K562 (cell line): Measurements from ENCODE around the gene DISC1. TPM values are rescaled to one million over a fixed set of nuclear protein-coding genes. Genes with fewer than 3 reads are reported as not detected.

Experiments used
- ATAC-seq: fragments of 200-7000 bp; cut with Tn5 transposase; 3 replicates; pipeline ENCODE4 v1.9.1; 2020; ENCODE audit warnings: moderate library complexity
- BruUV-seq: library from RNA; stranded (reverse); fragments of 400-500 nt; replicated peaks from 2 replicates; lab custom pipeline; 2021; lab: Mats Ljungman, UMichigan
- CTCF ChIA-PET: fragments of 300-600 bp; formaldehyde crosslinking; extraction: SDS; loops from one replicate; lab custom pipeline; 2021; ENCODE audit warnings: low intra/inter-chr PET ratio; lab: Yijun Ruan, JAX
- POLR2A ChIA-PET: fragments of 300-600, 350-650 bp; sonication (Branson Sonifier 250); formaldehyde crosslinking; extraction: SDS; loops from one replicate; lab custom pipeline; 2021; ENCODE audit warnings: antibody characterized with exemption, inconsistent platforms; lab: Yijun Ruan, JAX
- DNase-seq, 4 experiments: peaks; one replicate each; pipeline versions ENCODE4 v3.0.0 to v3.0.0-alpha.2; 2011 to 2018; ENCODE audit warnings: low spot score in 3 of 4, mixed read lengths in 3 of 4; ENCODE audit errors: extremely low read depth in 1 of 4
- FAIRE-seq: peaks from 2 replicates; lab custom pipeline; 2011; peaks lifted over from hg19 to GRCh38; lab: Jason Lieb, UNC
- H2AFZ ChIP-seq: 2 replicates; pipeline ENCODE4 v1.6.0; 2011; ENCODE audit warnings: low read depth, low read length, control low read depth, inconsistent platforms
- H3K27ac ChIP-seq: fragments of 200-600 bp; 3 replicates; pipeline ENCODE4 v1.8.0; 2011; ENCODE audit warnings: low read depth, mild to moderate bottlenecking, control low read depth, inconsistent platforms, low read length, moderate library complexity, mixed read lengths; ENCODE audit errors: extremely low read depth
- H3K27me3 ChIP-seq, 2 experiments: fragments of 300-600 bp in 1 of 2; 2 replicates in 1 of 2; 3 replicates in 1 of 2; pipeline versions ENCODE4 v1.6.0 to v1.8.0; 2011; ENCODE audit warnings: inconsistent platforms in 2 of 2, low read length in 2 of 2, mild to moderate bottlenecking in 1 of 2, mixed read lengths in 1 of 2, moderate library complexity in 1 of 2; ENCODE audit not compliant: control insufficient read depth in 2 of 2, insufficient read depth in 2 of 2
- H3K36me3 ChIP-seq: fragments of 300-600 bp; 3 replicates; pipeline ENCODE4 v1.8.0; 2011; ENCODE audit warnings: mild to moderate bottlenecking, low read length, inconsistent platforms; ENCODE audit not compliant: control insufficient read depth, insufficient read depth
- H3K4me1 ChIP-seq, 2 experiments: fragments of 200-600 bp in 1 of 2; replicated peaks in 1 of 2; 2 replicates in 1 of 2; 3 replicates in 1 of 2; pipeline versions ENCODE4 v1.5.1 to v1.8.0; 2011; ENCODE audit warnings: inconsistent platforms in 2 of 2, low read length in 2 of 2, mild to moderate bottlenecking in 1 of 2, mixed read lengths in 1 of 2, moderate library complexity in 1 of 2; ENCODE audit not compliant: control insufficient read depth in 2 of 2, insufficient read depth in 2 of 2
- H3K4me2 ChIP-seq: 2 replicates; pipeline ENCODE4 v1.6.1; 2011; ENCODE audit warnings: low read length, control low read depth, inconsistent platforms, mixed read lengths; ENCODE audit not compliant: insufficient read depth
- H3K4me3 ChIP-seq: fragments of 200-600 bp; sonication (generic), shearing (Covaris generic); 2 replicates; pipeline ENCODE4 v1.5.1; 2016; ENCODE audit warnings: control low read depth, inconsistent platforms
- H3K79me2 ChIP-seq: fragments of 200-600 bp; 3 replicates; pipeline ENCODE4 v1.8.0; 2011; ENCODE audit warnings: low read length, inconsistent platforms; ENCODE audit not compliant: control insufficient read depth, insufficient read depth
- H3K9ac ChIP-seq, 2 experiments: 2 replicates each; pipeline versions ENCODE4 v1.6.0 to v1.6.1; 2011; ENCODE audit warnings: low read depth in 2 of 2, low read length in 2 of 2, control low read depth in 1 of 2, inconsistent platforms in 1 of 2, mild to moderate bottlenecking in 1 of 2, mixed read lengths in 1 of 2; ENCODE audit not compliant: insufficient read depth in 1 of 2
- H3K9me1 ChIP-seq: one replicate; pipeline ENCODE4 v1.6.0; 2011; ENCODE audit warnings: inconsistent platforms, mild to moderate bottlenecking, low read length, moderate library complexity; ENCODE audit not compliant: control insufficient read depth, insufficient read depth
- H3K9me3 ChIP-seq: replicated peaks from 2 replicates; pipeline ENCODE4 v1.5.1; 2011; ENCODE audit warnings: low read depth, low read length, inconsistent platforms; ENCODE audit not compliant: control insufficient read depth, insufficient read depth
- H4K20me1 ChIP-seq: replicated peaks from 2 replicates; pipeline ENCODE4 v1.6.1; 2011; ENCODE audit warnings: low read length, inconsistent platforms, mixed read lengths; ENCODE audit not compliant: control insufficient read depth, insufficient read depth
- BMI1 ChIP-seq: fragments of 150-350 bp; IDR thresholded peaks from 2 replicates; pipeline ENCODE4 v1.6.1; 2014; ENCODE audit warnings: low read length
- HMGN3 ChIP-seq: IDR thresholded peaks from 2 replicates; pipeline ENCODE4 v1.6.1; 2011; ENCODE audit warnings: borderline replicate concordance, low read depth, mild to moderate bottlenecking, mixed read lengths, low read length; ENCODE audit not compliant: insufficient read length; ENCODE audit errors: extremely low read depth
- KAT2B ChIP-seq: IDR thresholded peaks from one replicate; pipeline ENCODE4 v1.6.1; 2012; ENCODE audit warnings: low read depth, mild to moderate bottlenecking, control low read depth, inconsistent platforms, low read length, moderate library complexity
- MYNN ChIP-seq, 2 experiments: sonication (generic); formaldehyde crosslinking in 1 of 2; IDR thresholded peaks; 2 replicates each; pipeline versions ENCODE4 v1.5.0 to v1.6.1; 2016 to 2020; ENCODE audit warnings: antibody characterized with exemption in 1 of 2, missing genetic modification reagents in 1 of 2
- WGBS: fragments of 100-300 bp; shearing (Covaris generic); methylation state at CpG from one replicate; pipeline ENCODE4 v1.1.6; 2016; ENCODE audit warnings: low coverage, mixed read lengths; ENCODE audit not compliant: insufficient coverage; ENCODE audit errors: missing lambda C conversion rate; 5-methylcytosine and 5-hydroxymethylcytosine counted together
- in situ Hi-C: fragments of 300-500 bp; cut with MboI; formaldehyde crosslinking; loops from 4 replicates; pipeline ENCODE4 v1.15.0; 2018; ENCODE audit warnings: inconsistent platforms, mixed read lengths
- intact Hi-C: fragments of 100-400 bp; cut with micrococcal nuclease; formaldehyde crosslinking; loops from 2 replicates; pipeline ENCODE4 v1.14.2; 2022
- polyA plus RNA-seq, 8 experiments: library from polyadenylated mRNA; depleted of rRNA in 4 of 8; stranded (reverse) in 5 of 8; unstranded in 3 of 8; fragments of >200 nt; fragmentation: Nextera tagmentation in 2 of 8; fragmentation: Illumina TruSeq in 1 of 8; extraction: Ambion mirVana in 2 of 8; extraction: Trizol in 1 of 8; gene quantifications; 2 replicates each; pipeline versions ENCODE4 v1.2.1 to v1.2.3, GENCODE V29; 2011 to 2014; ENCODE audit warnings: inconsistent platforms in 1 of 8, missing spikeins in 1 of 8
- total RNA-seq, 7 experiments: library from RNA; depleted of rRNA in 6 of 7; stranded (reverse); fragments of >200 nt in 6 of 7; fragmentation: Illumina TruSeq in 2 of 7; extraction: Trizol in 2 of 7; gene quantifications; 2 replicates each; pipeline versions ENCODE4 v1.2.1 to v1.2.3, GENCODE V29; 2011 to 2021; ENCODE audit warnings: low replicate concordance in 1 of 7
- TF ChIP-seq, protein P1 (sequence below): fragments of 250-450 bp; sonication (Bioruptor Pico); IDR thresholded peaks from 2 replicates; pipeline ENCODE4 v1.4.0; 2020
- TF ChIP-seq, protein P2 (sequence below): sonication (generic); formaldehyde crosslinking; IDR thresholded peaks from 2 replicates; pipeline ENCODE4 v1.4.0; 2020; ENCODE audit warnings: mild to moderate bottlenecking, missing genetic modification reagents

The DISC1 gene
- total and polyA plus RNA-seq, 9 of the 15 experiments (the other 6 are each of a cell fraction or from before 2014, with no cell fraction given) = 0.01 to 0.11 (median 0.08) TPM; not detected in 1

DNA sequence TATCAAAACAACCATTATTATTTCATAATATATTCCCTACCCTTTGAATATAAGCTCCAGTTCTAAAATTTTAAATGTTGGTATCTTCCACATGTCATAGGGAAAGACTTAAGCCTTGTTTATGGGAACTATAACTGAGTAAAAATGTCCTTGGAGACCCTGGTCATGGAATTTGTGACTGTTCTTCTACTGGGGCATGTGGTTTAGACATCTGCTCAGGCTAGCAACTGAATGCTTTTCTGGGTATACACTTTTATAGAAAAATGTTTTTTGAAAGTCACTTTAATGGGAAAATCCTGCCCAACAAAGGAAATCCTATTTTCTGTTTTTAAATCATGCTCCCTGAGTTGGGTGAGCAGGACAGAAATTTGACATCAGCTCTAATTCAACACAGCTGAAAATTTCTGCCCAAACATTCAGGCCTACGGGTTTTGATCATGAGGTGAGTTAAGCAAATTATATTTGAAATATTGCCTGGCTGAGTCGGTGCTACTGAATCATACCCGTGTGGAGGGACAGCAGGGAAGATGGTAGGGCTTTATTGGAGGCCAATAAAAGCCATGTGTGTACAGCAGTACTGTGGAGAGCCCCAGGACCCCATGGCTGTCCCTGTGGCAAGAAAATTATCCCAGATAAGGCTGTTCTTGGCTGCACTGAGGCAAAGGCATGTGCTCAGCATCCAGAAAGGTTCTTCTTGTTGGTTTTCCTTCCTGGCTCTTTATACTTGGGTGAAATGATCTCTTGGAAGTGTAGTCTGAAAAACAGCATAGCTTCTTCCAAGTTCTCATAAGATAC, 391.8 kb downstream of the DISC1 start:
- Histone ChIP-seq H3K4me1 (no peaks in the 10 kb centered on the region), H3K4me2 (no peak overlapping the region), H3K9me1 (no peaks in the 10 kb centered on the region), H3K27me3 (no peaks in the 10 kb centered on the region), H4K20me1 (no peaks in the 10 kb centered on the region), H3K9me3 (no peaks in the 10 kb centered on the region), H3K4me3 (no peak overlapping the region), H3K27ac (no peak overlapping the region), H3K79me2 (no peaks in the 10 kb centered on the region), H3K9ac (no peak overlapping the region), H3K36me3 (no peaks in the 10 kb centered on the region), H2AFZ (no peak overlapping the region)
- ChIA-PET POLR2A (interaction anchor here (0.6 kb wide), 1 partner anchor 499 kb away, joined by 3 read pairs; no protein-coding TSS in a partner anchor), CTCF (no interaction called here)
- ATAC-seq (no peak), FAIRE-seq (no peak), DNase-seq (no peak)
- 4% methylated on average over 3 of the region's 3 CpGs for WGBS
- in situ Hi-C loops = no loop called here
- intact Hi-C loops = no loop called here
- TF ChIP-seq HMGN3 (no peak), MYNN (IDR thresholded peaks at IDR 0.05) (no peak), MYNN (CRISPR knock-in tag; IDR thresholded peaks at IDR 0.05) (no peak), KAT2B (no peak), BMI1 (no peak)
- TF ChIP-seq, protein P1, sequence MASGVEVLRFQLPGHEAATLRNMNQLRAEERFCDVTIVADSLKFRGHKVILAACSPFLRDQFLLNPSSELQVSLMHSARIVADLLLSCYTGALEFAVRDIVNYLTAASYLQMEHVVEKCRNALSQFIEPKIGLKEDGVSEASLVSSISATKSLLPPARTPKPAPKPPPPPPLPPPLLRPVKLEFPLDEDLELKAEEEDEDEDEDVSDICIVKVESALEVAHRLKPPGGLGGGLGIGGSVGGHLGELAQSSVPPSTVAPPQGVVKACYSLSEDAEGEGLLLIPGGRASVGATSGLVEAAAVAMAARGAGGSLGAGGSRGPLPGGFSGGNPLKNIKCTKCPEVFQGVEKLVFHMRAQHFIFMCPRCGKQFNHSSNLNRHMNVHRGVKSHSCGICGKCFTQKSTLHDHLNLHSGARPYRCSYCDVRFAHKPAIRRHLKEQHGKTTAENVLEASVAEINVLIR (CRISPR knock-in tag) = no peak
- TF ChIP-seq, protein P2, sequence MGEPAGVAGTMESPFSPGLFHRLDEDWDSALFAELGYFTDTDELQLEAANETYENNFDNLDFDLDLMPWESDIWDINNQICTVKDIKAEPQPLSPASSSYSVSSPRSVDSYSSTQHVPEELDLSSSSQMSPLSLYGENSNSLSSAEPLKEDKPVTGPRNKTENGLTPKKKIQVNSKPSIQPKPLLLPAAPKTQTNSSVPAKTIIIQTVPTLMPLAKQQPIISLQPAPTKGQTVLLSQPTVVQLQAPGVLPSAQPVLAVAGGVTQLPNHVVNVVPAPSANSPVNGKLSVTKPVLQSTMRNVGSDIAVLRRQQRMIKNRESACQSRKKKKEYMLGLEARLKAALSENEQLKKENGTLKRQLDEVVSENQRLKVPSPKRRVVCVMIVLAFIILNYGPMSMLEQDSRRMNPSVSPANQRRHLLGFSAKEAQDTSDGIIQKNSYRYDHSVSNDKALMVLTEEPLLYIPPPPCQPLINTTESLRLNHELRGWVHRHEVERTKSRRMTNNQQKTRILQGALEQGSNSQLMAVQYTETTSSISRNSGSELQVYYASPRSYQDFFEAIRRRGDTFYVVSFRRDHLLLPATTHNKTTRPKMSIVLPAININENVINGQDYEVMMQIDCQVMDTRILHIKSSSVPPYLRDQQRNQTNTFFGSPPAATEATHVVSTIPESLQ (CRISPR knock-in tag) = no peak
- no TSS peak for BruUV-seq
